HG02571 (cell line): ENCODE results near the gene HSD17B12.

Experiments used
- ATAC-seq: cut with Tn5 transposase; IDR thresholded peaks from one replicate; pipeline ENCODE4 v1.9.1; 2021; ENCODE audit warnings: mild to moderate bottlenecking, moderate library complexity; ENCODE audit not compliant: unreplicated experiment

The HSD17B12 gene

GRCh38 chr11:43687120-43687791 is 6.7 kb downstream of the HSD17B12 start:
- no peak for ATAC-seq

- no peak for ATAC-seq
These were observed 7.9 kb downstream of the HSD17B12 start for GRCh38 chr11:43688394-43688793.

GRCh38 chr11:43689167-43689566 is 8.6 kb downstream of the HSD17B12 start:
- no peak for ATAC-seq

GRCh38 chr11:43690929-43691725 is 10.6 kb downstream of the HSD17B12 start:
- ATAC-seq: no peak

- no peak for ATAC-seq
These were observed 11.3 kb downstream of the HSD17B12 start for GRCh38 chr11:43691806-43692205.

GRCh38 chr11:43693069-43693468 is 12.5 kb downstream of the HSD17B12 start:
- ATAC-seq: no peak

- ATAC-seq: no peak
These were observed 13.2 kb downstream of the HSD17B12 start for GRCh38 chr11:43693731-43694130.

GRCh38 chr11:43694477-43694876 is 13.9 kb downstream of the HSD17B12 start:
- no peak for ATAC-seq

- ATAC-seq: no peak
These were observed 17.1 kb downstream of the HSD17B12 start for GRCh38 chr11:43697679-43698078.

- ATAC-seq: no peak
These were observed 19.3 kb downstream of the HSD17B12 start for GRCh38 chr11:43699870-43700269.

GRCh38 chr11:43706631-43707030 is 26.1 kb downstream of the HSD17B12 start:
- no peak for ATAC-seq

GRCh38 chr11:43708776-43709175 is 28.2 kb downstream of the HSD17B12 start:
- no peak for ATAC-seq

- ATAC-seq: no peak
These were observed 29.2 kb downstream of the HSD17B12 start for GRCh38 chr11:43709689-43710088.

GRCh38 chr11:43712676-43713075 is 32.1 kb downstream of the HSD17B12 start:
- ATAC-seq: no peak

GRCh38 chr11:43718373-43718772 is 37.8 kb downstream of the HSD17B12 start:
- no peak for ATAC-seq

GRCh38 chr11:43723617-43724016 is 43.1 kb downstream of the HSD17B12 start:
- ATAC-seq: no peak

GRCh38 chr11:43732225-43732624 is 51.7 kb downstream of the HSD17B12 start:
- no peak for ATAC-seq

GRCh38 chr11:43734256-43734655 is 53.7 kb downstream of the HSD17B12 start:
- no peak for ATAC-seq

GRCh38 chr11:43735115-43735514 is 54.6 kb downstream of the HSD17B12 start:
- ATAC-seq: no peak

- ATAC-seq: no peak
These were observed 55.4 kb downstream of the HSD17B12 start for GRCh38 chr11:43735961-43736360.

- ATAC-seq: no peak
These were observed 56.1 kb downstream of the HSD17B12 start for GRCh38 chr11:43736502-43737200.

- no peak for ATAC-seq
These were observed 56.7 kb downstream of the HSD17B12 start for GRCh38 chr11:43737201-43737590.
